ENCODE results near the gene SVIL. TPM values are rescaled to one million over a fixed set of nuclear protein-coding genes. Genes with fewer than 3 reads are reported as not detected.

Gene SVIL
- total and polyA plus RNA-seq, 2 of the 13 experiments (the other 11 are each of a cell fraction or from before 2014, with no cell fraction given) = 3.9 to 12.1 TPM

DNA sequence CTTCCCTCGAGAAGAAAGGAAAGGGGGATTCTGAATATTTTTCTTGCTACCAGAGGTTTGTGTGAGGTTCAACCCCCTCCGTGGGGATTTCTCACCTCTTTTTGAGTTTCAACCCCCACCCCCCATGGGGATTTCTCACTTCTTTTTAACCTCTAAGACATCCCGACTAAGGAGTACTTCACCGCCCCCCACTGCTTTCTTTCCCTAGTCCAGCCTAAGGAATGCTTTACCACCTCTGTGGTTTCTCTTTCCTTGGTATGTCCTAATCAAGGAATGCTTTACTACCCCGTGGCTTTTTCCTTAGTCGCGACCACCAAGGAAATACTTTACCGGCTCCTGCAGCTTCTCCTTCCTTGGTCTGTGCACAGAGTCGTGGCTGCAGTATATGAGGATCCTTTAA, 196.5 kb downstream of the SVIL start (continued):
- TF ChIP-seq MNT (IDR thresholded peaks at IDR 0.05) (no peak), GATAD1 (CRISPR knock-in tag; IDR thresholded peaks at IDR 0.05) (no peak), ZFP36 (IDR thresholded peaks at IDR 0.05; ENCODE audit: borderline replicate concordance, low read depth, low read length, partially characterized antibody) (no peak), SMYD3 (CRISPR knock-in tag; IDR thresholded peaks at IDR 0.05) (no peak)
- TF ChIP-seq, protein P1, sequence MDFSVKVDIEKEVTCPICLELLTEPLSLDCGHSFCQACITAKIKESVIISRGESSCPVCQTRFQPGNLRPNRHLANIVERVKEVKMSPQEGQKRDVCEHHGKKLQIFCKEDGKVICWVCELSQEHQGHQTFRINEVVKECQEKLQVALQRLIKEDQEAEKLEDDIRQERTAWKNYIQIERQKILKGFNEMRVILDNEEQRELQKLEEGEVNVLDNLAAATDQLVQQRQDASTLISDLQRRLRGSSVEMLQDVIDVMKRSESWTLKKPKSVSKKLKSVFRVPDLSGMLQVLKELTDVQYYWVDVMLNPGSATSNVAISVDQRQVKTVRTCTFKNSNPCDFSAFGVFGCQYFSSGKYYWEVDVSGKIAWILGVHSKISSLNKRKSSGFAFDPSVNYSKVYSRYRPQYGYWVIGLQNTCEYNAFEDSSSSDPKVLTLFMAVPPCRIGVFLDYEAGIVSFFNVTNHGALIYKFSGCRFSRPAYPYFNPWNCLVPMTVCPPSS (IDR thresholded peaks at IDR 0.05) = no peak

GRCh38 chr10:29437871-29438270, 196.9 kb downstream of the SVIL start:
- in situ Hi-C loops (cut with HindIII; ENCODE audit: extremely low pct_ligation_motif_present, low pct_unique_long_range_greater_than_20kb) (no loop called here), intact Hi-C loops (cut with micrococcal nuclease; ENCODE audit: unreplicated experiment) (no loop called here)
- 88% methylated on average over 2 of the region's 2 CpGs for WGBS (ENCODE audit: low lambda C conversion rate)
- ATAC-seq (no peak), DNase-seq (ENCODE audit: low spot score) (no peak), FAIRE-seq (no peak)
- H3K9ac ChIP-seq (ENCODE audit: insufficient read depth, low read depth, low read length) = no peak overlapping the region
- ChIA-PET POLR2A (no interaction called here), CTCF (ENCODE audit: low intra/inter-chr PET ratio, low total read pairs) (no interaction called here)
- H3K27ac ChIP-seq (ENCODE audit: extremely low read length, insufficient read depth, low read length) = no peak overlapping the region
- no peak overlapping the region for H3K4me2 ChIP-seq (ENCODE audit: low read depth, low read length)
- no peaks in the 10 kb centered on the region for H3K36me3 ChIP-seq (replicated peaks in 1 of 2; ENCODE audit: control insufficient read depth in 1 of 2, insufficient read depth in 2 of 2, low read length in 2 of 2)
- no peak overlapping the region for H2AFZ ChIP-seq (ENCODE audit: low read length)
- H3K4me1 ChIP-seq (ENCODE audit: insufficient read depth, low read length) = peaks cover 37% of the 10 kb centered on the region
- H3K79me2 ChIP-seq (ENCODE audit: insufficient read depth, low read length) = peaks cover 51% of the 10 kb centered on the region
- no peak overlapping the region for H3K4me3 ChIP-seq (replicated peaks in 1 of 3; ENCODE audit: insufficient read depth in 1 of 3, low read depth in 2 of 3, low read length in 3 of 3)
- H3K27me3 ChIP-seq (ENCODE audit: control insufficient read depth in 1 of 2, insufficient read depth in 2 of 2, low read length in 2 of 2) = no peaks in the 10 kb centered on the region
- no TSS peak for BruUV-seq (replicated peaks)
- no peaks in the 10 kb centered on the region for H4K20me1 ChIP-seq (ENCODE audit: insufficient read depth, low read length)
- no peaks in the 10 kb centered on the region for H3K9me3 ChIP-seq (ENCODE audit: low read length)
- TF ChIP-seq CAMTA2 (CRISPR knock-in tag; IDR thresholded peaks at IDR 0.05; ENCODE audit: borderline replicate concordance) (no peak), ATF7 (IDR thresholded peaks at IDR 0.05) (no peak), ATF7 (CRISPR knock-in tag; IDR thresholded peaks at IDR 0.05) (no peak), ZBTB43 (CRISPR knock-in tag; conservative IDR thresholded peaks at IDR 0.05) (no peak), ATM (IDR thresholded peaks at IDR 0.05; ENCODE audit: borderline replicate concordance) (no peak)
- TF ChIP-seq, protein P2, sequence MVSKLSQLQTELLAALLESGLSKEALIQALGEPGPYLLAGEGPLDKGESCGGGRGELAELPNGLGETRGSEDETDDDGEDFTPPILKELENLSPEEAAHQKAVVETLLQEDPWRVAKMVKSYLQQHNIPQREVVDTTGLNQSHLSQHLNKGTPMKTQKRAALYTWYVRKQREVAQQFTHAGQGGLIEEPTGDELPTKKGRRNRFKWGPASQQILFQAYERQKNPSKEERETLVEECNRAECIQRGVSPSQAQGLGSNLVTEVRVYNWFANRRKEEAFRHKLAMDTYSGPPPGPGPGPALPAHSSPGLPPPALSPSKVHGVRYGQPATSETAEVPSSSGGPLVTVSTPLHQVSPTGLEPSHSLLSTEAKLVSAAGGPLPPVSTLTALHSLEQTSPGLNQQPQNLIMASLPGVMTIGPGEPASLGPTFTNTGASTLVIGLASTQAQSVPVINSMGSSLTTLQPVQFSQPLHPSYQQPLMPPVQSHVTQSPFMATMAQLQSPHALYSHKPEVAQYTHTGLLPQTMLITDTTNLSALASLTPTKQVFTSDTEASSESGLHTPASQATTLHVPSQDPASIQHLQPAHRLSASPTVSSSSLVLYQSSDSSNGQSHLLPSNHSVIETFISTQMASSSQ (IDR thresholded peaks at IDR 0.05; ENCODE audit: low read depth) = no peak
- TF ChIP-seq, protein P2 (CRISPR knock-in tag; IDR thresholded peaks at IDR 0.05; ENCODE audit: borderline replicate concordance) = no peak
